Kidney epithelial cell (primary cell): ENCODE data around the gene C10orf67. TPM values are rescaled to one million over a fixed set of nuclear protein-coding genes. Genes with fewer than 3 reads are reported as not detected.

Experiments used
- DNase-seq: peaks from one replicate; pipeline ENCODE4 v3.0.0-alpha.2; 2010; ENCODE audit warnings: low read depth
- H3K27me3 ChIP-seq: 2 replicates; pipeline ENCODE4 v1.6.0; 2011; ENCODE audit warnings: low read length; ENCODE audit not compliant: control insufficient read depth, insufficient read depth
- H3K36me3 ChIP-seq: 2 replicates; pipeline ENCODE4 v1.5.1; 2011; ENCODE audit warnings: low read length; ENCODE audit not compliant: control insufficient read depth, insufficient read depth
- H3K4me3 ChIP-seq: 2 replicates; pipeline ENCODE4 v1.5.1; 2011; ENCODE audit warnings: low read depth, mild to moderate bottlenecking, control low read depth, low read length
- total RNA-seq: library from RNA; depleted of rRNA; stranded (reverse); fragments of >200 nt; gene quantifications from 2 replicates; pipeline ENCODE4 v1.2.3, GENCODE V29; 2015
- TF ChIP-seq, protein P1 (sequence below): IDR thresholded peaks from 2 replicates; pipeline ENCODE4 v1.5.1; 2011; ENCODE audit warnings: mild to moderate bottlenecking, moderate library complexity, low read length, control low read depth, inconsistent platforms; ENCODE audit not compliant: insufficient read depth, poor library complexity, severe bottlenecking

Gene C10orf67
- total RNA-seq, 1 donor from 2014 or later, result not detected

DNA sequence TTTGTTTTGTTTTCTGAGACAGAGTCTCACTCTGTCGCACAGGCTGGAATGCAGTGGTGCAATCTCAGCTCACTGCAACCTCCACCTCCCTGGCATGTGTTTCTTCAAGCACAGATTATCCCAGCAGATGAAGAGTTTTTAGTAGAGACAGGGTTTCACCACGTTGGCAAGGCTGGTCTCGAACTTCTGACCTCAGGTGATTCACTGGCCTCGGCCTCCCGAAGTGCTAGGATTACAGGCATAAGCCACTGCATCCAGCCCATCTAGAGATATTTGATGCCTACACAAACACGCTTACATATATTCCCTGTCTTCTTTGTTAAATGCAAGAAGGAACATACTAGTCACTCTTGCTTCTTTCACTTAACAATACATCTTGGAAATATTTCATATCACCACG lies 158.4 kb downstream of the C10orf67 start:
- TF ChIP-seq, protein P1, sequence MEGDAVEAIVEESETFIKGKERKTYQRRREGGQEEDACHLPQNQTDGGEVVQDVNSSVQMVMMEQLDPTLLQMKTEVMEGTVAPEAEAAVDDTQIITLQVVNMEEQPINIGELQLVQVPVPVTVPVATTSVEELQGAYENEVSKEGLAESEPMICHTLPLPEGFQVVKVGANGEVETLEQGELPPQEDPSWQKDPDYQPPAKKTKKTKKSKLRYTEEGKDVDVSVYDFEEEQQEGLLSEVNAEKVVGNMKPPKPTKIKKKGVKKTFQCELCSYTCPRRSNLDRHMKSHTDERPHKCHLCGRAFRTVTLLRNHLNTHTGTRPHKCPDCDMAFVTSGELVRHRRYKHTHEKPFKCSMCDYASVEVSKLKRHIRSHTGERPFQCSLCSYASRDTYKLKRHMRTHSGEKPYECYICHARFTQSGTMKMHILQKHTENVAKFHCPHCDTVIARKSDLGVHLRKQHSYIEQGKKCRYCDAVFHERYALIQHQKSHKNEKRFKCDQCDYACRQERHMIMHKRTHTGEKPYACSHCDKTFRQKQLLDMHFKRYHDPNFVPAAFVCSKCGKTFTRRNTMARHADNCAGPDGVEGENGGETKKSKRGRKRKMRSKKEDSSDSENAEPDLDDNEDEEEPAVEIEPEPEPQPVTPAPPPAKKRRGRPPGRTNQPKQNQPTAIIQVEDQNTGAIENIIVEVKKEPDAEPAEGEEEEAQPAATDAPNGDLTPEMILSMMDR, result no peak
- no peak for DNase-seq
- H3K36me3 ChIP-seq, result no peaks in the 10 kb centered on the region
- peaks cover 27% of the 10 kb centered on the region for H3K27me3 ChIP-seq
- H3K4me3 ChIP-seq, result no peak overlapping the region

DNA sequence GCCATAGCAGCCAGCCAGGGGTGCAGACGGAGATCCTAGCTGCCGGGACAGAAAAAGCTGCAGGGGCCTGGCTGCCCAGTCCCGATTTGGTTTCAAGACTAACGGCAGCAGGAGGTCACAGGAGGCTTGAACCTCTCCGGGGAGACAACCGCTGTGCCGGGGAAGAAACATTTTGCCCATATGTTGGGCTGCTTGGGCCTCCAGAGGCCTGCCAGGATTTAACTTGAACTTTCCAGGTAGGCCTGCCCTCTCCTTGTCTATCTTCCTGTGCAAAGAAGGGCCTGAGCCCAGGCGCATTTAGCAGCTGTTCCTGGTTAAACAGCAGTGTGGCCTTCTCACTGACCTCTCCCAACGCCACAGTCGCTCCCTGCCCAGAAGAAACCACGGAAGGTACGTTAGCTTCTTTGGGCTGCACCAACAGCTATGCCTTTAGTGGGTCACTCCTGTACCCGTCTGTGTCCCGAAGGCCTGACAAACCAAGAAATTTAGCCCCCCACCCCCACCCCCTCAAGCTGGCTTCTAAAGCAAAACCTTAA lies 169.6 kb downstream of the C10orf67 start:
- Histone ChIP-seq H3K27me3 (peaks cover 49% of the 10 kb centered on the region), H3K4me3 (no peak overlapping the region), H3K36me3 (no peaks in the 10 kb centered on the region)
- TF ChIP-seq, protein P1, result no peak
- no peak for DNase-seq

DNA sequence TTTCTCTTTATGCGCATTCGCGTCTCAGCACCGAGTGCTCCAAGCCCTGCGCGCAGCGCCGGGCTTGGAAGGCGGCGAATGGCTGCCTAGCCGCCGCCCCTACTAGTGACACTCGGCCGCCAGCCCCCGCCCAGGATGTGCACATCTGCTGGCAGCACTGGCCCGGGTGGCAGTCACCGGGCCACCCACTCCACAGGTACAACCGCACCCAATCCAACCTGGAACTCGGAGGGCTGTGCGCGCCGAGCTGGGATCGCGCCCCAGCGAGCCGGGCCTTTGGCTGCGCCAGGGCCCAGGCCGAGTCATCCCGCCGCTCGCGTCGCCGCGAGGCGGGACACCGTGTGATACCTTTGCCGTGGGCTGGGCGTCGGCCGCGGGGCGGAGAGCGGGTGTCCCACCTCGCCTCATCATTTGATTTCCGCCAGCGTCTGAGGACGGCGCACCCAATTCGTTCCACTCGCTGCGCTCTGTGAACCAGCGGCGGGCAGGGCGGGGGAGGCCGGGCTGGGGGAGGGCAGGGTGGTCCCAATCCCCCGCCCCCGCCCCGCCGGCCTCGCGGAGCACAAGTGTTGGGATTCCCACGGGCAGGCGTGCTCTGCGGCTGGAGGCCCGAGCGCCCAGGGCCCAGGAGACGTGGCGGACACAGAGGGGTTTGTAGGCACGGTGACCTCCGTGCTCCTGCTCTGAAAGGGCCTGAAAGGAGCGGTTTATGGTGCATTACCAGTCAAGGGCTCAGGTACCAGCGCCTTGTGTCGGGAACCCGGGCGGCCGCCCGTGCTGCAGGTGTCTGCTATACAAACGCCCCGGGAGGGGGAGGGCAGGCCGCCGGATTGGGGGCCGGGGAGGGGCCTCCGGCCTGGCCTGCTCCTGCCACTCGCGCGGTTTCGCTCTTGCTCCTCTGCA lies 170.3 kb downstream of the C10orf67 start:
- TF ChIP-seq, protein P1, result no peak
- Histone ChIP-seq H3K4me3 (no peak overlapping the region), H3K36me3 (no peaks in the 10 kb centered on the region), H3K27me3 (peaks cover 49% of the 10 kb centered on the region)
- no peak for DNase-seq

DNA sequence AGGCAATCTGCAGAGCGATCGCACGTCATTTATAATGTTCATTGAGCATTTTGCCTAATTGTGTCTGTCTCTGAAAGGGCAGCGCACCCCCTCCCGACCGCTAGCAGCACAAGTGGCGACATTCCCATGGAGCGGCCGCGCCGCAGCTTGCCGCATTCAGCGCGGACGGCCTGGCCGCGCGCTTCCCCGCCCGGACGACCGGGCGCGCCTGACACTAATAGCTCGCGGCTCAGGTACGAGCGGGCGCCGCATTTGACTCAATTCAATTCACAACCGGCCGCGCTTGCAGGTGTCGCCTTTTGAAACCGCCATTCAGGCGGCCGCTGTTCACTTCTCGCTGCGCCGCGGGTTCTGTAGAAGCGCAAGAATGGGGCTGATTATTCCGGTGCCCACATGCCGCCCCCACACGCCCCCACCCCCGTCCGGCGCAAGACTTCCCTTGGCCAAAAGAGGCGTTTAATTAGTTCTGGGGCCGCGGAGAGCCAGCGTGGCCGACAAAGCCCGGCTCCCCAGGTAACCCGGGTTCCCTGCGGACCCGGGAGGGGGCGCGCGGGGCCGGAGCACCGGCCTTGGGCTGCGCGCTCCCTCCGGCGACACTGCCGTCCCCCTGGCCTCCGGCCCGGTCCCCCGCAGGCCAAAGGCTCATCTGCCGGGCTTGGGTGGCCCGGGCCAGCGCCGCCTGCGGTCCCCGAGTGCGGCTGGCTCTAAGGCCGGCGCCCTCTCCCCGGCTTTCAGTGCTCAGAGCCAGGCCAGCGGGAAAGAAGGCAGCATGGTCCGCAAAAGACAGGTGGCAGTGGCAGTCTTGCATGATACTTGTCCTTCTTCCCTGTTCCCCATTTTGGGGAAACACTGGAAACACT lies 171.2 kb downstream of the C10orf67 start:
- Histone ChIP-seq H3K27me3 (peaks cover 49% of the 10 kb centered on the region), H3K36me3 (no peaks in the 10 kb centered on the region), H3K4me3 (no peak overlapping the region)
- TF ChIP-seq, protein P1, result no peak
- no peak for DNase-seq

DNA sequence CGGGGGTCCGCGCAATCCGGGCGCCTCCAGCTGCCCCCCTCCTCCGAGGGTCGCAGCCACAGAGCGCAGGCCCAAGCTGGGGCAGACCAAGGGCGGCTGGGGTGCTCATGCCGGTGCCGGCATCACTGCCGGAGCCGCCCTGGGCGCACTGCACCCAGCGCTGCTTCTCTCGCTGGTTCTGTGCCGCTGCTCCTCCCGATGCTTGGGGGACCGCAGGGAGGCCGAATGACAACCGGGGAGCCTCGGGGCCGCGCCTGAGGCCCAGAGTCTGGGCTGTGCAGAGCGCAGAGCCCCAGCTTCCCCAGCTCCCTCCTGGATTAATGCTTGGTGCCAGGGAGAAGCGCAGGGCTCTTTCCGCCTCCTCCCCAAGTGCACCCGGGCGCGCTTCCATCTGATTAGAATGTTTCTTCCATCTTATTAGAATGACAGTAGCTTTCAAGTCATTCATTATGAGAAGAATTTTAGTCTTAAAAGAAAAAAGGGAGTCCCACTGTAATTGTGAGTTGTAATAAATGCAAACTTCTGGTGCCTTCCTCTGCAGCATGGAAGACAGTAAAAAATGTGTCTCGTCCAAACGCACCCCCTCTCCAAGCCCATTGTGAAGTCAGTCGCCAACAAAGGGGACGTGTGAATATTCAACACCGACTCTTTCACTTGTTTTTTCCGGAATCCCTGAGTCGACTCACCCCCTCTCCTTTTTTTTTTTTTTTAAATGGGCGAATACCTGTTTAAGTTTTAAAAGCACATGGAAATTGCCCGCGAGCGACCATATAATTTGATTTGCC lies 172.0 kb downstream of the C10orf67 start:
- Histone ChIP-seq H3K4me3 (no peak overlapping the region), H3K27me3 (peaks cover 48% of the 10 kb centered on the region), H3K36me3 (no peaks in the 10 kb centered on the region)
- DNase-seq, result no peak
- TF ChIP-seq, protein P1, result no peak
